ENCODE measurements around the gene SNX1.

The SNX1 gene

DNA sequence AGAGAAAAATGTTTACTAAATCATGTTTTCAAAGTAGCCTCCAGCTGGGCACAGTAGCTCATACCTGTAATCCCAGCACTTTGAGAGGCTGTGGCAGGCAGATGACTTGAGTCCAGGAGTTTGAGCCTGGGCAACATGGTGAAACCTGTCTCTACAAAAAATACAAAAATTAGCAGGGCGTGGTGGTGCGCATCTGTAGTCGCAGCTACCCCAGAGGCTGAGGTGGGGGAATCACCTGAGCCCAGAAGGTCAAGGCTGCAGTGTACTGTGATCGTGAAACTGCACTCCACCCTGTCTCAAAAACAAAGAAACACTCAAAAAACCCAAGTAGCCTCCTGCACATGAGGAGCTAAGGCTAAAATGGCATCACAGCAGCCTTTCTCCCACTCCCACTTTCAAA lies 68.7 kb downstream of the SNX1 start:
- DNase-seq: no peak

DNA sequence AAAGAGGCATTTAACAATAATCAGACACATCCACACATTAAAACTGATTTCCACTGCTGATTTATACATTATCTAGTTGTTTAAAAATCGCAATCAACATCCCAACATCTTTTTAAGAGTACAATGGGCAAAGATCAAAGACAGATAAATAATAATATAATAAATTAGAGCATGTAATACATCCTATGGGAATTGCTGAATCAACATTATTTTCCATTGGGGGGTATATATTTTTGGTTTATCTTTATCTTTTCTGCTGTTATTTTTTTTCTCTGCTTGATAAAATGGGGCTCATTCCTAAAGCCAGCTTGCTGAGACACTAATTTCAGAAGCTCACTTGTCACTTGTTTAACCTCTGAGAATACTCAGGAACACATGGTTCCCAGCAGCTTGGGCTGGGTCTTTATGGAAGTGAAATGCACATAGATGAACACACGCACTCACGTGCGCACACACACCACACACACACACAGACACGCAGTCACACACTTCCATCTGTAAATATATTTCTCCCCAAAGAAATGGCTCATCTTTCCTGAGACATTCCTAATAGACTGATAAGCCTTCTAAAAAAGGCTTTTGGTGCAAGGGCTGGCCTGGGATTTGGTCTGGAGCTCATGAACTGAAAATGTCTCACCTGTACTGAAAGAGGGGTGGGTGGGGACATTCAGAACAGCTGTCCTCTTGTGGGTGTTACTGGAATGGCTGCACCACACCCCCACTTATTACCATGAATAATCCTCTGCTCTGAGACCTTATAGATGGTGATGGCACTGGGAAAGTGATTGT lies 70.5 kb downstream of the SNX1 start:
- DNase-seq: no peak

- DNase-seq: peak; percentile 70
Measured at GRCh38 chr15:64180235-64180824, 84.5 kb downstream of the SNX1 start.

DNA sequence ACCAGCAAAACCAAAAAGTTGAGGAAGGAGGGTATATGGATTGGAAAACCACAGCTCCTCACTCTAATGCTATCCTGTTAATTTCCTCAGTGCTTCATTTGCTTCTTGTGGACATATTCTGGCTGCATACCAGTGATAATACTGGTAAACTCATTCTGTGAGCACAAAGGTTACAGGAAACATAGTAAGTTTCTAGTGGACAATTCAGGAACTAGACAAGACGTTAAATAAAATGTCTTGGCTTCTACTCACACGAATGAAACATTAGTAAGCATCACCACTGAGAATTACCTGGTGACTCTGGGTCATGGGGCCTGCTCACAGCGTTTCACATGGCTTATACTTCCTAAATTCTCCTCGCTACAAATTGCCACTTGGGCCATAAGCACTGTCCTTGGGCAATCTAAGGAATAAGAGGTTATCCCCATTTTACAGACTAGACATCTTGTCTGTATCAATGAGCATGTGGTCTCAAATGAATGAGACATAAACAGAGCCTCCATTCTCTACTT lies 87.1 kb downstream of the SNX1 start:
- DNase-seq: no peak

- DNase-seq: no peak
Measured at GRCh38 chr15:64185146-64185911, 89.5 kb downstream of the SNX1 start.

GRCh38 chr15:64187396-64188191 lies 91.8 kb downstream of the SNX1 start:
- DNase-seq: no peak

All from CD4-positive, alpha-beta T cell treated with Interferon gamma for 1 hour (primary cell).